Measurements from ENCODE around the gene HFE. TPM values are rescaled to one million over a fixed set of nuclear protein-coding genes. Genes with fewer than 3 reads are reported as not detected.

The HFE gene
- total and polyA plus RNA-seq, 2 of the 13 experiments (the other 11 are each of a cell fraction or from before 2014, with no cell fraction given) = 3.7 to 6.3 TPM

DNA sequence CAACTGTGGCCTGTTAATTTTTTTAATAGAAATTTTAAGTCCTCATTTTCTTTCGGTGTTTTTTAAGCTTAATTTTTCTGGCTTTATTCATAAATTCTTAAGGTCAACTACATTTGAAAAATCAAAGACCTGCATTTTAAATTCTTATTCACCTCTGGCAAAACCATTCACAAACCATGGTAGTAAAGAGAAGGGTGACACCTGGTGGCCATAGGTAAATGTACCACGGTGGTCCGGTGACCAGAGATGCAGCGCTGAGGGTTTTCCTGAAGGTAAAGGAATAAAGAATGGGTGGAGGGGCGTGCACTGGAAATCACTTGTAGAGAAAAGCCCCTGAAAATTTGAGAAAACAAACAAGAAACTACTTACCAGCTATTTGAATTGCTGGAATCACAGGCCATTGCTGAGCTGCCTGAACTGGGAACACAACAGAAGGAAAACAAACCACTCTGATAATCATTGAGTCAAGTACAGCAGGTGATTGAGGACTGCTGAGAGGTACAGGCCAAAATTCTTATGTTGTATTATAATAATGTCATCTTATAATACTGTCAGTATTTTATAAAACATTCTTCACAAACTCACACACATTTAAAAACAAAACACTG is 10.1 kb downstream of the HFE start (continued):
- no peak for TF ChIP-seq ZNF710 (CRISPR knock-in tag; IDR thresholded peaks at IDR 0.05; ENCODE audit: borderline replicate concordance)
- no peak for TF ChIP-seq CENPT (CRISPR knock-in tag; IDR thresholded peaks at IDR 0.05; ENCODE audit: low read depth)
- no peak for TF ChIP-seq PHF8 (CRISPR knock-in tag; IDR thresholded peaks at IDR 0.05)
- TF ChIP-seq ZNF329 (CRISPR knock-in tag; IDR thresholded peaks at IDR 0.05; ENCODE audit: low read depth) = no peak
- TF ChIP-seq, protein P1, sequence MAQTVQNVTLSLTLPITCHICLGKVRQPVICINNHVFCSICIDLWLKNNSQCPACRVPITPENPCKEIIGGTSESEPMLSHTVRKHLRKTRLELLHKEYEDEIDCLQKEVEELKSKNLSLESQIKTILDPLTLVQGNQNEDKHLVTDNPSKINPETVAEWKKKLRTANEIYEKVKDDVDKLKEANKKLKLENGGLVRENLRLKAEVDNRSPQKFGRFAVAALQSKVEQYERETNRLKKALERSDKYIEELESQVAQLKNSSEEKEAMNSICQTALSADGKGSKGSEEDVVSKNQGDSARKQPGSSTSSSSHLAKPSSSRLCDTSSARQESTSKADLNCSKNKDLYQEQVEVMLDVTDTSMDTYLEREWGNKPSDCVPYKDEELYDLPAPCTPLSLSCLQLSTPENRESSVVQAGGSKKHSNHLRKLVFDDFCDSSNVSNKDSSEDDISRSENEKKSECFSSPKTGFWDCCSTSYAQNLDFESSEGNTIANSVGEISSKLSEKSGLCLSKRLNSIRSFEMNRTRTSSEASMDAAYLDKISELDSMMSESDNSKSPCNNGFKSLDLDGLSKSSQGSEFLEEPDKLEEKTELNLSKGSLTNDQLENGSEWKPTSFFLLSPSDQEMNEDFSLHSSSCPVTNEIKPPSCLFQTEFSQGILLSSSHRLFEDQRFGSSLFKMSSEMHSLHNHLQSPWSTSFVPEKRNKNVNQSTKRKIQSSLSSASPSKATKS (CRISPR knock-in tag; IDR thresholded peaks at IDR 0.05) = no peak
- TF ChIP-seq ZBTB14 (CRISPR knock-in tag; IDR thresholded peaks at IDR 0.05) = no peak
- TF ChIP-seq ELF3 (CRISPR knock-in tag; IDR thresholded peaks at IDR 0.05) = peak; percentile 43; the same call in 1 of the 2 replicates
- no peak for TF ChIP-seq ZNF83 (CRISPR knock-in tag; IDR thresholded peaks at IDR 0.05; ENCODE audit: borderline replicate concordance)
- TF ChIP-seq ZNF431 (CRISPR knock-in tag; IDR thresholded peaks at IDR 0.05; ENCODE audit: borderline replicate concordance, low read depth) = no peak
- TF ChIP-seq RORA (CRISPR knock-in tag; IDR thresholded peaks at IDR 0.05) = no peak
- TF ChIP-seq, protein P2, sequence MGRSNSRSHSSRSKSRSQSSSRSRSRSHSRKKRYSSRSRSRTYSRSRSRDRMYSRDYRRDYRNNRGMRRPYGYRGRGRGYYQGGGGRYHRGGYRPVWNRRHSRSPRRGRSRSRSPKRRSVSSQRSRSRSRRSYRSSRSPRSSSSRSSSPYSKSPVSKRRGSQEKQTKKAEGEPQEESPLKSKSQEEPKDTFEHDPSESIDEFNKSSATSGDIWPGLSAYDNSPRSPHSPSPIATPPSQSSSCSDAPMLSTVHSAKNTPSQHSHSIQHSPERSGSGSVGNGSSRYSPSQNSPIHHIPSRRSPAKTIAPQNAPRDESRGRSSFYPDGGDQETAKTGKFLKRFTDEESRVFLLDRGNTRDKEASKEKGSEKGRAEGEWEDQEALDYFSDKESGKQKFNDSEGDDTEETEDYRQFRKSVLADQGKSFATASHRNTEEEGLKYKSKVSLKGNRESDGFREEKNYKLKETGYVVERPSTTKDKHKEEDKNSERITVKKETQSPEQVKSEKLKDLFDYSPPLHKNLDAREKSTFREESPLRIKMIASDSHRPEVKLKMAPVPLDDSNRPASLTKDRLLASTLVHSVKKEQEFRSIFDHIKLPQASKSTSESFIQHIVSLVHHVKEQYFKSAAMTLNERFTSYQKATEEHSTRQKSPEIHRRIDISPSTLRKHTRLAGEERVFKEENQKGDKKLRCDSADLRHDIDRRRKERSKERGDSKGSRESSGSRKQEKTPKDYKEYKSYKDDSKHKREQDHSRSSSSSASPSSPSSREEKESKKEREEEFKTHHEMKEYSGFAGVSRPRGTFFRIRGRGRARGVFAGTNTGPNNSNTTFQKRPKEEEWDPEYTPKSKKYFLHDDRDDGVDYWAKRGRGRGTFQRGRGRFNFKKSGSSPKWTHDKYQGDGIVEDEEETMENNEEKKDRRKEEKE (IDR thresholded peaks at IDR 0.05) = no peak
- no peak for TF ChIP-seq ZNF382 (CRISPR knock-in tag; IDR thresholded peaks at IDR 0.05; ENCODE audit: borderline replicate concordance)
- TF ChIP-seq ZBTB20 (CRISPR knock-in tag; IDR thresholded peaks at IDR 0.05; ENCODE audit: borderline replicate concordance, low read depth) = no peak
- TF ChIP-seq REXO4 (CRISPR knock-in tag; IDR thresholded peaks at IDR 0.05; ENCODE audit: borderline replicate concordance) = no peak
- no peak for TF ChIP-seq ZBTB34 (CRISPR knock-in tag; IDR thresholded peaks at IDR 0.05)
- TF ChIP-seq AGO1 (IDR thresholded peaks at IDR 0.05; ENCODE audit: low read depth, low read length, poor library complexity, severe bottlenecking) = no peak
- TF ChIP-seq ZKSCAN1 (IDR thresholded peaks at IDR 0.05; ENCODE audit: low read length) = no peak
- no peak for TF ChIP-seq BORCS8-MEF2B (CRISPR knock-in tag; IDR thresholded peaks at IDR 0.05)
